Neuronal stem cell (in vitro differentiated cells): Measurements from ENCODE around the gene TEKT2.

Experiments
- DNase-seq: peaks from one replicate; pipeline ENCODE4 v3.0.0-alpha.2; 2013; ENCODE audit warnings: low spot score
- H2AFZ ChIP-seq: one replicate; pipeline ENCODE4 v1.6.1; 2013; ENCODE audit warnings: mild to moderate bottlenecking, low read length, inconsistent platforms
- H2AK5ac ChIP-seq: 2 replicates; pipeline ENCODE4 v1.6.1; 2013; ENCODE audit warnings: low read depth, mild to moderate bottlenecking, inconsistent platforms, low read length, moderate library complexity, mixed read lengths
- H2BK120ac ChIP-seq: 2 replicates; pipeline ENCODE4 v1.6.1; 2013; ENCODE audit warnings: low read depth, mild to moderate bottlenecking, inconsistent platforms, low read length, moderate library complexity, mixed read lengths
- H2BK12ac ChIP-seq: one replicate; pipeline ENCODE4 v1.6.1; 2013; ENCODE audit warnings: low read length, inconsistent platforms
- H2BK15ac ChIP-seq: 2 replicates; pipeline ENCODE4 v1.6.1; 2013; ENCODE audit warnings: mild to moderate bottlenecking, low read length, inconsistent platforms, mixed read lengths
- H2BK5ac ChIP-seq: one replicate; pipeline ENCODE4 v1.6.1; 2013; ENCODE audit warnings: inconsistent platforms, mild to moderate bottlenecking, low read length, moderate library complexity
- H3K14ac ChIP-seq: one replicate; pipeline ENCODE4 v1.6.1; 2013; ENCODE audit warnings: low read length, inconsistent platforms
- H3K18ac ChIP-seq: 2 replicates; pipeline ENCODE4 v1.6.1; 2013; ENCODE audit warnings: low read length, inconsistent platforms
- H3K23ac ChIP-seq: 2 replicates; pipeline ENCODE4 v1.6.1; 2013; ENCODE audit warnings: low read depth, mild to moderate bottlenecking, mixed read lengths, low read length, inconsistent platforms; ENCODE audit not compliant: poor library complexity
- H3K27ac ChIP-seq: replicated peaks from 3 replicates; pipeline ENCODE4 v1.5.1; 2013; ENCODE audit warnings: low read length, inconsistent platforms
- H3K27me3 ChIP-seq, 3 experiments: 2 replicates each; pipeline ENCODE4 v1.6.1; 2013; ENCODE audit warnings: low read length in 3 of 3, mild to moderate bottlenecking in 2 of 3, inconsistent platforms in 1 of 3, low read depth in 1 of 3, mixed read lengths in 1 of 3, moderate library complexity in 1 of 3; ENCODE audit not compliant: control insufficient read depth in 3 of 3, insufficient read depth in 3 of 3
- H3K36me3 ChIP-seq, 2 donors: replicated peaks in 1 of 2; 2 replicates each; pipeline ENCODE4 v1.6.1; 2013; ENCODE audit warnings: low read length in 2 of 2; ENCODE audit not compliant: control insufficient read depth in 2 of 2, insufficient read depth in 2 of 2
- H3K4ac ChIP-seq: 2 replicates; pipeline ENCODE4 v1.6.1; 2013; ENCODE audit warnings: inconsistent platforms, mild to moderate bottlenecking, low read length, moderate library complexity
- H3K4me1 ChIP-seq, 2 donors: 1 replicate in 1 of 2; 2 replicates in 1 of 2; pipeline ENCODE4 v1.6.1; 2013; ENCODE audit warnings: low read length in 2 of 2, low read depth in 1 of 2; ENCODE audit not compliant: control insufficient read depth in 2 of 2, insufficient read depth in 1 of 2
- H3K4me2 ChIP-seq: one replicate; pipeline ENCODE4 v1.6.1; 2013; ENCODE audit warnings: mild to moderate bottlenecking, low read length, inconsistent platforms; ENCODE audit not compliant: insufficient read depth, poor library complexity, severe bottlenecking
- H3K4me3 ChIP-seq, 2 donors: 2 replicates each; pipeline ENCODE4 v1.5.1; 2013; ENCODE audit warnings: low read length in 2 of 2, mild to moderate bottlenecking in 2 of 2, inconsistent platforms in 1 of 2, moderate library complexity in 1 of 2
- H3K79me1 ChIP-seq: one replicate; pipeline ENCODE4 v1.6.1; 2013; ENCODE audit warnings: low read depth, mild to moderate bottlenecking, inconsistent platforms, low read length, moderate library complexity
- H3K9ac ChIP-seq: one replicate; pipeline ENCODE4 v1.6.1; 2013; ENCODE audit warnings: mild to moderate bottlenecking, low read depth, low read length, inconsistent platforms; ENCODE audit not compliant: poor library complexity
- H3K9me3 ChIP-seq, 2 donors: replicated peaks in 1 of 2; 2 replicates each; pipeline versions ENCODE3 to v1.6.1; 2013; ENCODE audit warnings: low read length in 2 of 2, mild to moderate bottlenecking in 2 of 2, inconsistent platforms in 1 of 2, low read depth in 1 of 2, mixed read lengths in 1 of 2, moderate library complexity in 1 of 2; ENCODE audit not compliant: control insufficient read depth in 2 of 2, insufficient read depth in 1 of 2
- H4K8ac ChIP-seq: one replicate; pipeline ENCODE4 v1.6.1; 2013; ENCODE audit warnings: low read depth, mild to moderate bottlenecking, inconsistent platforms, low read length, moderate library complexity
- H4K91ac ChIP-seq: one replicate; pipeline ENCODE4 v1.6.1; 2013; ENCODE audit warnings: low read length, low read depth, mild to moderate bottlenecking, inconsistent platforms; ENCODE audit not compliant: poor library complexity
- WGBS, 2 donors: extraction: QIAGEN DNeasy Blood & Tissue Kit; methylation state at CpG; one replicate each; pipeline ENCODE4 v1.1.7; 2013; ENCODE audit warnings: missing lambda C conversion rate in 2 of 2, mixed read lengths in 1 of 2; ENCODE audit not compliant: insufficient read length in 2 of 2, insufficient replicate concordance in 1 of 2; ENCODE audit errors: extremely low coverage in 2 of 2; 5-methylcytosine and 5-hydroxymethylcytosine counted together

The TEKT2 gene

GRCh38 chr1:36084497-36085115 is 712 bp downstream of the TEKT2 start:
- no peak for DNase-seq
- no CpG with 5 or more reads among the region's 19 CpGs for WGBS, 2 donors
- Histone ChIP-seq H2BK120ac (no peak overlapping the region), H3K27ac (no peak overlapping the region), H3K9ac (no peak overlapping the region), H3K18ac (peak overlapping the region; percentile 98), H2AK5ac (peak overlapping the region; percentile 20), H3K36me3 (peaks cover 13 to 15% of the 10 kb centered on the region in 2 donors), H3K23ac (no peak overlapping the region), H4K91ac (no peak overlapping the region), H2BK12ac (no peak overlapping the region), H3K27me3 (no peaks in the 10 kb centered on the region), H3K4ac (no peak overlapping the region), H2BK5ac (peak overlapping the region; percentile 44), H3K4me2 (peak overlapping the region; percentile 95), H3K4me3 (peak overlapping the region; percentile 54 to 80), H4K8ac (no peak overlapping the region), H3K14ac (no peak overlapping the region), H3K9me3 (no peaks in the 10 kb centered on the region), H2AFZ (peak overlapping the region; percentile 94), H2BK15ac (peak overlapping the region; percentile 98), H3K4me1 (peaks cover 12% of the 10 kb centered on the region in 2 donors), H3K79me1 (peaks cover 13% of the 10 kb centered on the region)

- H3K14ac ChIP-seq, result no peak overlapping the region
- no peaks in the 10 kb centered on the region for H3K9me3 ChIP-seq
- no peak overlapping the region for H2BK120ac ChIP-seq
- no peak overlapping the region for H3K4me3 ChIP-seq
- H3K4me1 ChIP-seq, result peaks cover 14% of the 10 kb centered on the region in 2 donors
- no peak overlapping the region for H3K18ac ChIP-seq
- peaks cover 15 to 16% of the 10 kb centered on the region in 2 donors for H3K36me3 ChIP-seq
- H2BK15ac ChIP-seq, result peak overlapping the region; percentile 7
- no CpG with 5 or more reads among the region's 9 CpGs for WGBS, 2 donors
- peaks cover 14% of the 10 kb centered on the region for H3K79me1 ChIP-seq
- H2BK5ac ChIP-seq, result no peak overlapping the region
- H3K4ac ChIP-seq, result no peak overlapping the region
- H4K8ac ChIP-seq, result no peak overlapping the region
- no peak overlapping the region for H2BK12ac ChIP-seq
- H2AFZ ChIP-seq, result no peak overlapping the region
- no peak overlapping the region for H3K9ac ChIP-seq
- no peak overlapping the region for H3K23ac ChIP-seq
- DNase-seq, result no peak
- no peak overlapping the region for H4K91ac ChIP-seq
- H3K4me2 ChIP-seq, result no peak overlapping the region
- no peaks in the 10 kb centered on the region for H3K27me3 ChIP-seq
- no peak overlapping the region for H3K27ac ChIP-seq
- H2AK5ac ChIP-seq, result no peak overlapping the region
These were observed 1.2 kb downstream of the TEKT2 start for GRCh38 chr1:36085126-36085525.

- no peak overlapping the region for H2AK5ac ChIP-seq
- no peak overlapping the region for H2BK5ac ChIP-seq
- no peak overlapping the region for H4K8ac ChIP-seq
- no peak overlapping the region for H4K91ac ChIP-seq
- H3K4me2 ChIP-seq, result no peak overlapping the region
- H3K27ac ChIP-seq, result no peak overlapping the region
- DNase-seq, result no peak
- H3K14ac ChIP-seq, result peak overlapping the region; percentile 23
- H3K4me1 ChIP-seq, result peaks cover 14% of the 10 kb centered on the region in 2 donors
- no peaks in the 10 kb centered on the region for H3K9me3 ChIP-seq
- no peak overlapping the region for H2BK15ac ChIP-seq
- peaks cover 14% of the 10 kb centered on the region for H3K79me1 ChIP-seq
- no peak overlapping the region for H2BK120ac ChIP-seq
- H3K27me3 ChIP-seq, result no peaks in the 10 kb centered on the region
- no peak overlapping the region for H3K4ac ChIP-seq
- H2BK12ac ChIP-seq, result no peak overlapping the region
- no peak overlapping the region for H3K23ac ChIP-seq
- H2AFZ ChIP-seq, result peak overlapping the region; percentile 37
- WGBS, 2 donors, result no CpG with 5 or more reads among the region's 29 CpGs
- H3K9ac ChIP-seq, result no peak overlapping the region
- no peak overlapping the region for H3K4me3 ChIP-seq
- H3K18ac ChIP-seq, result no peak overlapping the region
- peaks cover 15 to 23% of the 10 kb centered on the region in 2 donors for H3K36me3 ChIP-seq
These were observed 2.0 kb downstream of the TEKT2 start for GRCh38 chr1:36085686-36086526.

- H2BK12ac ChIP-seq, result no peak overlapping the region
- H3K18ac ChIP-seq, result no peak overlapping the region
- H3K23ac ChIP-seq, result peak overlapping the region; percentile 32
- H3K4me2 ChIP-seq, result no peak overlapping the region
- no peak overlapping the region for H2AK5ac ChIP-seq
- WGBS, 2 donors, result no CpG with 5 or more reads among the region's 12 CpGs
- DNase-seq, result no peak
- H3K27ac ChIP-seq, result no peak overlapping the region
- H2BK15ac ChIP-seq, result no peak overlapping the region
- H3K27me3 ChIP-seq, result no peaks in the 10 kb centered on the region
- peak overlapping the region; percentile 37 for H2AFZ ChIP-seq
- H2BK120ac ChIP-seq, result no peak overlapping the region
- no peak overlapping the region for H4K8ac ChIP-seq
- H2BK5ac ChIP-seq, result no peak overlapping the region
- peaks cover 20 to 31% of the 10 kb centered on the region in 2 donors for H3K36me3 ChIP-seq
- no peak overlapping the region for H3K4ac ChIP-seq
- H3K4me1 ChIP-seq, result peaks cover 14% of the 10 kb centered on the region in 2 donors
- no peak overlapping the region for H3K14ac ChIP-seq
- no peaks in the 10 kb centered on the region for H3K9me3 ChIP-seq
- no peak overlapping the region for H4K91ac ChIP-seq
- H3K9ac ChIP-seq, result no peak overlapping the region
- H3K4me3 ChIP-seq, result no peak overlapping the region
- H3K79me1 ChIP-seq, result peaks cover 17% of the 10 kb centered on the region
These were observed 2.8 kb downstream of the TEKT2 start for GRCh38 chr1:36086529-36087232.
